PC-9 (cell line): ENCODE data around the gene MAPKAPK2. TPM values are rescaled to one million over a fixed set of nuclear protein-coding genes. Genes with fewer than 3 reads are reported as not detected.

ENCODE experiments used
- BruUV-seq: library from RNA; stranded (reverse); fragments of 400-500 nt; replicated peaks from 2 replicates; lab custom pipeline; 2021; lab: Mats Ljungman, UMichigan
- CTCF ChIA-PET: fragments of 300-600 bp; sonication (Branson Sonifier 250); formaldehyde crosslinking; loops from one replicate; lab custom pipeline; 2022; ENCODE audit warnings: antibody characterized with exemption; lab: Charles Lee
- POLR2A ChIA-PET: fragments of 300-600 bp; sonication (Branson Sonifier 250); formaldehyde crosslinking; loops from one replicate; lab custom pipeline; 2022; ENCODE audit warnings: antibody characterized with exemption; ENCODE audit not compliant: unreplicated experiment; lab: Charles Lee
- DNase-seq, 2 experiments: peaks; one replicate each; pipeline versions ENCODE4 v3.0.0 to v3.0.0-alpha.2; 2015 to 2022; ENCODE audit warnings: mixed read lengths in 1 of 2
- H2AFZ ChIP-seq: fragments of 200-600 bp; sonication (generic); 2 replicates; pipeline ENCODE4 v1.8.1; 2017; ENCODE audit warnings: antibody characterized with exemption
- H3F3A ChIP-seq: fragments of 200-600 bp; sonication (generic); 2 replicates; pipeline ENCODE4 v1.8.1; 2017; ENCODE audit warnings: antibody characterized with exemption, mild to moderate bottlenecking, low read depth; ENCODE audit not compliant: insufficient read depth
- H3K27ac ChIP-seq: fragments of 200-600 bp; sonication (generic); 2 replicates; pipeline ENCODE4 v1.6.1; 2016; ENCODE audit warnings: mixed run types
- H3K27me3 ChIP-seq: fragments of 200-600 bp; sonication (generic); 2 replicates; pipeline ENCODE4 v1.6.1; 2016; ENCODE audit warnings: low read depth, mixed run types; ENCODE audit not compliant: insufficient read depth
- H3K36me3 ChIP-seq: fragments of 200-600 bp; sonication (generic); 2 replicates; pipeline ENCODE4 v1.6.1; 2016; ENCODE audit warnings: low read depth, mixed run types
- H3K4me1 ChIP-seq: fragments of 200-600 bp; sonication (generic); replicated peaks from 2 replicates; pipeline ENCODE4 v1.6.1; 2016; ENCODE audit warnings: mixed run types; ENCODE audit not compliant: insufficient read depth
- H3K4me2 ChIP-seq: fragments of 200-600 bp; sonication (generic); 2 replicates; pipeline ENCODE4 v1.6.1; 2017; ENCODE audit warnings: mixed run types
- H3K4me3 ChIP-seq: fragments of 200-600 bp; sonication (generic); 2 replicates; pipeline ENCODE4 v1.6.1; 2016; ENCODE audit warnings: mixed run types
- H3K79me2 ChIP-seq: fragments of 200-600 bp; sonication (generic); 2 replicates; pipeline ENCODE4 v1.6.1; 2017; ENCODE audit warnings: low read depth, mixed run types
- H3K9me2 ChIP-seq: fragments of 200-600 bp; sonication (generic); 2 replicates; pipeline ENCODE4 v1.8.1; 2017; ENCODE audit warnings: mild to moderate bottlenecking; ENCODE audit not compliant: insufficient read depth
- H3K9me3 ChIP-seq: fragments of 200-600 bp; sonication (generic); 2 replicates; pipeline ENCODE4 v1.8.1; 2016; ENCODE audit warnings: low read depth; ENCODE audit not compliant: insufficient read depth
- H4K20me1 ChIP-seq: fragments of 200-600 bp; sonication (generic); 2 replicates; pipeline ENCODE4 v1.8.1; 2017; ENCODE audit not compliant: insufficient read depth
- EZH2 ChIP-seq: fragments of 200-600 bp; sonication (generic); IDR thresholded peaks from 2 replicates; pipeline ENCODE4 v1.8.0; 2017; ENCODE audit warnings: antibody characterized with exemption, low read depth
- intact Hi-C: fragments of 100-400 bp; cut with micrococcal nuclease; formaldehyde crosslinking; loops from one replicate; pipeline ENCODE4 v1.10.0; 2022; ENCODE audit not compliant: unreplicated experiment
- total RNA-seq: library from RNA; stranded (reverse); gene quantifications from 2 replicates; pipeline ENCODE4 v1.2.3, GENCODE V29; 2021
- TF ChIP-seq, protein P1 (sequence below): fragments of 200-600 bp; sonication (generic); conservative IDR thresholded peaks from 2 replicates; pipeline ENCODE4 v1.6.1; 2017; ENCODE audit warnings: mixed run types, antibody characterized with exemption, mild to moderate bottlenecking, moderate library complexity

MAPKAPK2 gene
- total RNA-seq, 1 experiment from 2014 or later = 62.6 TPM

DNA sequence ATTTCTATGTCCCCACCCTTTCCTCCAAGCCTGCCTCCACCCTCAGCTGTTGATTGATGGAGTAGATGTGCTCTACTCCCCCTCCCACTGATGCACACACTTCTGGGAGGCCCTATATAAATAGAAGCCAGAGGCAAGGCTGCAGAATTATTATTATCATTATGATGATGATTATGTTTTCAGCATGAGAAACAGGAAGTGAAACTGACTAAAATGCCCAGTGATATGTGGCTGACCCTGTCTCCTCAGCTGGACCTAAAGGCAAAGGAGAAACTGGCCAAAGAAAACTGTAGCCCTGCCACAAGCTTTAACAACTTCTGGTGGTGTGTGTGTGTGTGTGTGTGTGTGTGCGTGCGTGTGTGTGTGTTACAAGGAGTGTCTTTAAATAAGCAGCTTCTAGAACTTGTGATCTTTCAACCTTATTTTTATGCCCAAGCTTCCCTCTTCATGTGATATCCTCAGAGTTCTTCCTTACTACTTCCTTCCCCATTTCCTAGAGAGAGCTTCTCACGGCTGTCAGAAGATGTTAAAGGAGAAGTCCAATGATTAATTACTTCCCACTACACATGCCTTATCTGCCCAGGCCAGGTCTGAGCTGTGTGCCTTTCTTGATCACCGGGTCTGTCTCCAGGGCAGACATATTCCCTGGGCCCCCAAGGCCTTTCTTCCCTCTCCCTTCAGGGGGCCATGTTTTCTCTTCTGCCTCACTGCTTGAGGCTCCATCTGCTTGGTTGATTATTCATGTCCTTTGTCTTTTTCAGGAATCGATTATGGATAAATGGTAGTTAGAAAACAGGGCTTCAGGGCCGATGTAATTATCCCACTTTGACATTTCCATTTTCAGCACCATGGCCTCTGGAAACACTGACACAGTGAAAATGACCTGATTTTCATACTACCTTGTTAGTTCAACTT lies 11.6 kb upstream of the MAPKAPK2 start:
- Histone ChIP-seq H3K27ac (no peak overlapping the region), H3K9me2 (no peaks in the 10 kb centered on the region), H3K9me3 (no peaks in the 10 kb centered on the region), H2AFZ (no peak overlapping the region), H3K4me3 (no peak overlapping the region), H3K4me1 (peaks cover 17% of the 10 kb centered on the region), H3F3A (peaks cover 9% of the 10 kb centered on the region; the same call in 1 of the 2 replicates), H3K27me3 (no peaks in the 10 kb centered on the region), H3K36me3 (no peaks in the 10 kb centered on the region), H3K79me2 (no peaks in the 10 kb centered on the region), H4K20me1 (no peaks in the 10 kb centered on the region), H3K4me2 (no peak overlapping the region)
- CTCF ChIA-PET = no interaction called here
- intact Hi-C loops = no loop called here
- DNase-seq = no peak
- POLR2A ChIA-PET = no interaction called here
- TF ChIP-seq EZH2 = no peak
- TF ChIP-seq, protein P1, sequence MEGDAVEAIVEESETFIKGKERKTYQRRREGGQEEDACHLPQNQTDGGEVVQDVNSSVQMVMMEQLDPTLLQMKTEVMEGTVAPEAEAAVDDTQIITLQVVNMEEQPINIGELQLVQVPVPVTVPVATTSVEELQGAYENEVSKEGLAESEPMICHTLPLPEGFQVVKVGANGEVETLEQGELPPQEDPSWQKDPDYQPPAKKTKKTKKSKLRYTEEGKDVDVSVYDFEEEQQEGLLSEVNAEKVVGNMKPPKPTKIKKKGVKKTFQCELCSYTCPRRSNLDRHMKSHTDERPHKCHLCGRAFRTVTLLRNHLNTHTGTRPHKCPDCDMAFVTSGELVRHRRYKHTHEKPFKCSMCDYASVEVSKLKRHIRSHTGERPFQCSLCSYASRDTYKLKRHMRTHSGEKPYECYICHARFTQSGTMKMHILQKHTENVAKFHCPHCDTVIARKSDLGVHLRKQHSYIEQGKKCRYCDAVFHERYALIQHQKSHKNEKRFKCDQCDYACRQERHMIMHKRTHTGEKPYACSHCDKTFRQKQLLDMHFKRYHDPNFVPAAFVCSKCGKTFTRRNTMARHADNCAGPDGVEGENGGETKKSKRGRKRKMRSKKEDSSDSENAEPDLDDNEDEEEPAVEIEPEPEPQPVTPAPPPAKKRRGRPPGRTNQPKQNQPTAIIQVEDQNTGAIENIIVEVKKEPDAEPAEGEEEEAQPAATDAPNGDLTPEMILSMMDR = no peak
- BruUV-seq = no TSS peak

DNA sequence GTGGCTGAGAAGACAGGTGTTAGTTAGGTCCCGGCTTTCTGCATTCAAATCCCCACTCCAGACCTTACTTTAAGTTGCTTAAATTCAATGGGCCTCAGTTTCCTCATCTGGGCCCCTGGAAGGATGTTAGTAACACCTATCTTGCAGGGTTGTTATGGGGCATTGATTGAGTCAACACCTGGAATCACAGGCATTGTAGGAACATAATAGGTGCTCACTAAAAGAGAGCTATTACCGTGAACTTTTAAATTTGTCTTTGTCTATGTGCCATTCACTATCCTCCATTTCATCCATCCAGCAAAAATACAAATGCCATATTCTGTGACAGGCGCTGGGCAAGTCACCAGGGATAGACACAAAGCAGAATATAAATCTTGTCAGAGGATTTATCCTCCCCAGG lies 10.5 kb upstream of the MAPKAPK2 start:
- POLR2A ChIA-PET = no interaction called here
- peak overlapping the region; percentile 39 for H3K4me2 ChIP-seq
- CTCF ChIA-PET = interaction anchor here (1.6 kb wide), 1 partner anchor 10 kb away, joined by 7 read pairs; no protein-coding TSS in a partner anchor

DNA sequence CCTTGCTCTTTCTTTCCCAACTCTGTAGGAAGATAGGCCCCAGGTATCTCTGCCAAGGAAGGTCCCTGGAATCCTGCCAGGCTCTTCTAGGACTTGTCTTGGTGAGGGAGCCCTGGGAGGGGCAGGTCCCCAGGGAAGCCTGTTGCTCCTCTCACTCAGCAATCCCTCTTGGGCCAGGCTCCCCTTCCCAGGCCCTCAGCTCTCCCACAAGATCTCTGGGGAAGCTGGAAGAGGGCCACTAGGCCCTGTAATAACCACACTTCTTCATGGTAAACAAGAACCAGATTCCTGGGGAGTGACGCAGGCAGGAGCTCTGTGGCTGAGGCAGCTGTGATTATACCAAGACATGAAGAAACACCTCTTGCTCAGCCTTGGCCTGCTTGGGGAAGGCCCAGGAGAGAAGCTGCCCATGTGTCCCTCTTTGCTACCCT lies 9.9 kb upstream of the MAPKAPK2 start:
- no TSS peak for BruUV-seq
- intact Hi-C loops = no loop called here

More for the DNA sequence above, 10.5 kb upstream of the MAPKAPK2 start:
- Histone ChIP-seq H3K4me1 (peaks cover 17% of the 10 kb centered on the region), H4K20me1 (no peaks in the 10 kb centered on the region), H3F3A (peaks cover 9% of the 10 kb centered on the region; the same call in 1 of the 2 replicates), H3K9me3 (no peaks in the 10 kb centered on the region), H3K79me2 (no peaks in the 10 kb centered on the region), H3K36me3 (no peaks in the 10 kb centered on the region), H3K27ac (peak overlapping the region; percentile 61), H3K4me3 (no peak overlapping the region), H3K9me2 (no peaks in the 10 kb centered on the region), H2AFZ (no peak overlapping the region), H3K27me3 (no peaks in the 10 kb centered on the region)
- no peak for DNase-seq
- TF ChIP-seq, protein P1 = no peak
- no peak for TF ChIP-seq EZH2
- BruUV-seq = no TSS peak
- intact Hi-C loops = no loop called here

More for the DNA sequence above, 9.9 kb upstream of the MAPKAPK2 start:
- H3K27me3 ChIP-seq = no peaks in the 10 kb centered on the region
- H3K4me2 ChIP-seq = peak overlapping the region; percentile 39
- ChIA-PET POLR2A (no interaction called here), CTCF (interaction anchor here (0.6 to 1.6 kb wide), 3 partner anchors 10 to 101 kb away, joined by 3 to 7 read pairs (median 4); no protein-coding TSS in a partner anchor)
- DNase-seq = peak; percentile 81 to 95
- no peaks in the 10 kb centered on the region for H3K9me2 ChIP-seq
- no peak overlapping the region for H2AFZ ChIP-seq
- no peaks in the 10 kb centered on the region for H3K79me2 ChIP-seq
- H3K27ac ChIP-seq = peak overlapping the region; percentile 61
- no peaks in the 10 kb centered on the region for H3K9me3 ChIP-seq
- H3K4me1 ChIP-seq = peaks cover 17% of the 10 kb centered on the region
- H3K36me3 ChIP-seq = no peaks in the 10 kb centered on the region
- no peaks in the 10 kb centered on the region for H4K20me1 ChIP-seq
- TF ChIP-seq, protein P1 = no peak
- no peak for TF ChIP-seq EZH2
- no peak overlapping the region for H3K4me3 ChIP-seq
- peaks cover 9% of the 10 kb centered on the region; the same call in 1 of the 2 replicates for H3F3A ChIP-seq
